SK-N-SH treated with all-trans-retinoic acid at 6 μM for 48 hours (cell line): Measurements from ENCODE around the gene TMEM47.

Experiments
- ATAC-seq: fragments of 200-7000 bp; cut with Tn5 transposase; 3 replicates; pipeline ENCODE4 v1.9.1; 2020; ENCODE audit warnings: mild to moderate bottlenecking, moderate library complexity
- ARNTL ChIP-seq: fragments of 450-650 bp; formaldehyde crosslinking; IDR thresholded peaks from 2 replicates; pipeline ENCODE4 v1.5.0; 2020; ENCODE audit warnings: low read depth, mild to moderate bottlenecking, moderate library complexity, borderline replicate concordance
- CREB5 ChIP-seq: fragments of 250-450 bp; sonication (Bioruptor Pico); IDR thresholded peaks from 2 replicates; pipeline ENCODE4 v1.5.1; 2020; ENCODE audit warnings: low read depth, mild to moderate bottlenecking, moderate library complexity
- CSDC2 ChIP-seq: fragments of 250-450 bp; sonication (Bioruptor Pico); IDR thresholded peaks from 2 replicates; pipeline ENCODE4 v1.5.0; 2020; ENCODE audit warnings: mild to moderate bottlenecking, moderate library complexity
- ESRRG ChIP-seq: fragments of 250-450 bp; sonication (Bioruptor Pico); IDR thresholded peaks from 2 replicates; pipeline ENCODE4 v1.6.1; 2021; ENCODE audit warnings: mild to moderate bottlenecking
- ISL1 ChIP-seq: fragments of 250-450 bp; sonication (Bioruptor Pico); IDR thresholded peaks from 2 replicates; pipeline ENCODE4 v2.1.2; 2022; ENCODE audit warnings: mild to moderate bottlenecking, moderate library complexity
- OSR1 ChIP-seq: fragments of 250-450 bp; sonication (Bioruptor Pico); IDR thresholded peaks from 2 replicates; pipeline ENCODE4 v1.8.0; 2022; ENCODE audit warnings: moderate library complexity, mild to moderate bottlenecking, inconsistent platforms
- PATZ1 ChIP-seq: fragments of 250-450 bp; sonication (Bioruptor Pico); IDR thresholded peaks from 2 replicates; pipeline ENCODE4 v1.8.0; 2020; ENCODE audit warnings: mild to moderate bottlenecking, moderate library complexity, borderline replicate concordance
- POU6F1 ChIP-seq: fragments of 250-450 bp; sonication (Bioruptor Pico); IDR thresholded peaks from 2 replicates; pipeline ENCODE4 v1.8.0; 2021; ENCODE audit warnings: low read depth, mild to moderate bottlenecking, moderate library complexity, borderline replicate concordance
- PPARA ChIP-seq: fragments of 250-450 bp; sonication (Bioruptor Pico); IDR thresholded peaks from 2 replicates; pipeline ENCODE4 v1.5.0; 2020; ENCODE audit warnings: mild to moderate bottlenecking, borderline replicate concordance
- RARB ChIP-seq: fragments of 250-450 bp; sonication (Bioruptor Pico); IDR thresholded peaks from 2 replicates; pipeline ENCODE4 v1.8.0; 2021; ENCODE audit warnings: mild to moderate bottlenecking, moderate library complexity
- SNAI2 ChIP-seq: fragments of 250-450 bp; sonication (Bioruptor Pico); IDR thresholded peaks from 2 replicates; pipeline ENCODE4 v1.5.0; 2020; ENCODE audit warnings: mild to moderate bottlenecking, moderate library complexity
- TCF4 ChIP-seq: fragments of 250-450 bp; sonication (Bioruptor Pico); IDR thresholded peaks from 2 replicates; pipeline ENCODE4 v1.8.0; 2021; ENCODE audit warnings: mild to moderate bottlenecking, moderate library complexity, borderline replicate concordance
- TOX ChIP-seq: fragments of 250-450 bp; sonication (Bioruptor Pico); IDR thresholded peaks from 2 replicates; pipeline ENCODE4 v1.8.0; 2021; ENCODE audit warnings: mild to moderate bottlenecking, moderate library complexity, borderline replicate concordance
- ZC3H10 ChIP-seq: fragments of 250-450 bp; sonication (Bioruptor Pico); IDR thresholded peaks from 2 replicates; pipeline ENCODE4 v1.5.1; 2021; ENCODE audit warnings: mild to moderate bottlenecking, moderate library complexity
- ZFP3 ChIP-seq: fragments of 250-450 bp; sonication (Bioruptor Pico); IDR thresholded peaks from 2 replicates; pipeline ENCODE4 v1.5.0; 2020; ENCODE audit warnings: mild to moderate bottlenecking, moderate library complexity
- ZFP30 ChIP-seq: fragments of 450-650 bp; formaldehyde crosslinking; IDR thresholded peaks from 2 replicates; pipeline ENCODE4 v1.5.0; 2022; ENCODE audit warnings: mild to moderate bottlenecking, moderate library complexity
- ZNF565 ChIP-seq: fragments of 450-650 bp; formaldehyde crosslinking; conservative IDR thresholded peaks from 2 replicates; pipeline ENCODE4 v1.5.0; 2020; ENCODE audit warnings: low read depth, mild to moderate bottlenecking, moderate library complexity
- ZNF70 ChIP-seq: fragments of 450-650 bp; formaldehyde crosslinking; IDR thresholded peaks from 2 replicates; pipeline ENCODE4 v1.5.0; 2020; ENCODE audit warnings: mild to moderate bottlenecking, moderate library complexity
- ZNF8 ChIP-seq: fragments of 450-650 bp; formaldehyde crosslinking; IDR thresholded peaks from 2 replicates; pipeline ENCODE4 v1.5.0; 2020; ENCODE audit warnings: mild to moderate bottlenecking, moderate library complexity
- TF ChIP-seq, protein P1 (sequence below): fragments of 250-450 bp; sonication (Bioruptor Pico); IDR thresholded peaks from 2 replicates; pipeline ENCODE4 v1.5.0; 2020; ENCODE audit warnings: mild to moderate bottlenecking, moderate library complexity
- TF ChIP-seq, protein P2 (sequence below): fragments of 250-450 bp; sonication (Bioruptor Pico); IDR thresholded peaks from 2 replicates; pipeline ENCODE4 v1.5.1; 2021; ENCODE audit warnings: mild to moderate bottlenecking, moderate library complexity

Gene TMEM47

GRCh38 chrX:34657726-34658070 lies 613 bp upstream of the TMEM47 start:
- TF ChIP-seq CSDC2 (CRISPR knock-in tag) (no peak), PPARA (CRISPR knock-in tag) (no peak), CREB5 (CRISPR knock-in tag) (no peak), ZNF565 (CRISPR knock-in tag) (no peak), SNAI2 (no peak), ESRRG (CRISPR knock-in tag) (no peak), PATZ1 (CRISPR knock-in tag) (no peak), OSR1 (CRISPR knock-in tag) (no peak), TOX (CRISPR knock-in tag) (no peak), ARNTL (CRISPR knock-in tag) (no peak), POU6F1 (CRISPR knock-in tag) (no peak), ZFP3 (no peak), RARB (CRISPR knock-in tag) (no peak), TCF4 (CRISPR knock-in tag) (no peak), ISL1 (no peak), ZFP30 (no peak), ZNF8 (CRISPR knock-in tag) (no peak), ZNF70 (no peak)
- TF ChIP-seq, protein P1, sequence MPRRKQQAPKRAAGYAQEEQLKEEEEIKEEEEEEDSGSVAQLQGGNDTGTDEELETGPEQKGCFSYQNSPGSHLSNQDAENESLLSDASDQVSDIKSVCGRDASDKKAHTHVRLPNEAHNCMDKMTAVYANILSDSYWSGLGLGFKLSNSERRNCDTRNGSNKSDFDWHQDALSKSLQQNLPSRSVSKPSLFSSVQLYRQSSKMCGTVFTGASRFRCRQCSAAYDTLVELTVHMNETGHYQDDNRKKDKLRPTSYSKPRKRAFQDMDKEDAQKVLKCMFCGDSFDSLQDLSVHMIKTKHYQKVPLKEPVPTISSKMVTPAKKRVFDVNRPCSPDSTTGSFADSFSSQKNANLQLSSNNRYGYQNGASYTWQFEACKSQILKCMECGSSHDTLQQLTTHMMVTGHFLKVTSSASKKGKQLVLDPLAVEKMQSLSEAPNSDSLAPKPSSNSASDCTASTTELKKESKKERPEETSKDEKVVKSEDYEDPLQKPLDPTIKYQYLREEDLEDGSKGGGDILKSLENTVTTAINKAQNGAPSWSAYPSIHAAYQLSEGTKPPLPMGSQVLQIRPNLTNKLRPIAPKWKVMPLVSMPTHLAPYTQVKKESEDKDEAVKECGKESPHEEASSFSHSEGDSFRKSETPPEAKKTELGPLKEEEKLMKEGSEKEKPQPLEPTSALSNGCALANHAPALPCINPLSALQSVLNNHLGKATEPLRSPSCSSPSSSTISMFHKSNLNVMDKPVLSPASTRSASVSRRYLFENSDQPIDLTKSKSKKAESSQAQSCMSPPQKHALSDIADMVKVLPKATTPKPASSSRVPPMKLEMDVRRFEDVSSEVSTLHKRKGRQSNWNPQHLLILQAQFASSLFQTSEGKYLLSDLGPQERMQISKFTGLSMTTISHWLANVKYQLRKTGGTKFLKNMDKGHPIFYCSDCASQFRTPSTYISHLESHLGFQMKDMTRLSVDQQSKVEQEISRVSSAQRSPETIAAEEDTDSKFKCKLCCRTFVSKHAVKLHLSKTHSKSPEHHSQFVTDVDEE (CRISPR knock-in tag) = no peak
- TF ChIP-seq, protein P2, sequence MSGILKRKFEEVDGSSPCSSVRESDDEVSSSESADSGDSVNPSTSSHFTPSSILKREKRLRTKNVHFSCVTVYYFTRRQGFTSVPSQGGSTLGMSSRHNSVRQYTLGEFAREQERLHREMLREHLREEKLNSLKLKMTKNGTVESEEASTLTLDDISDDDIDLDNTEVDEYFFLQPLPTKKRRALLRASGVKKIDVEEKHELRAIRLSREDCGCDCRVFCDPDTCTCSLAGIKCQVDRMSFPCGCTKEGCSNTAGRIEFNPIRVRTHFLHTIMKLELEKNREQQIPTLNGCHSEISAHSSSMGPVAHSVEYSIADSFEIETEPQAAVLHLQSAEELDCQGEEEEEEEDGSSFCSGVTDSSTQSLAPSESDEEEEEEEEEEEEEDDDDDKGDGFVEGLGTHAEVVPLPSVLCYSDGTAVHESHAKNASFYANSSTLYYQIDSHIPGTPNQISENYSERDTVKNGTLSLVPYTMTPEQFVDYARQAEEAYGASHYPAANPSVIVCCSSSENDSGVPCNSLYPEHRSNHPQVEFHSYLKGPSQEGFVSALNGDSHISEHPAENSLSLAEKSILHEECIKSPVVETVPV (CRISPR knock-in tag) = no peak
- ATAC-seq = no peak

DNA sequence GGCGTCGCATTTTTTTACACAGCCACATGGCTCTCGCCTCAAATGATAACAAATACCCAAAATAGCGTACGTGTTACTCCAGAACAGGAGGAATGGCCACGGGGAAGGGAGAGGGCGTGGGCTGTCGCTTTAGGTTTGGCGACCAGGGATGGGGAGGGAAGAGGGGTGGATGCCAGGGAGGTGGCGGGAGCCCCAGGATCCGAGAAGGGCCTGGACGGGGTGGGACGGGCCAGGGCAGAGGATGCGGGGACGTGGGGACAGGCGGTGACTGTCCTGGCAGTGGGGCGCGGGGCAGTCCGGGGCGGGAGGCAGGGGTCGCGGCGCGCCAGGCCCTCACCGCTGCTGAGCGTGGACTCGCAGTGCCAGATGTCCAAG lies 631 bp downstream of the TMEM47 start:
- ATAC-seq = no peak
- TF ChIP-seq PPARA (CRISPR knock-in tag) = no peak
- TF ChIP-seq OSR1 (CRISPR knock-in tag) = no peak
- no peak for TF ChIP-seq ZFP30
- TF ChIP-seq CSDC2 (CRISPR knock-in tag) = no peak
- no peak for TF ChIP-seq ZC3H10 (CRISPR knock-in tag)
- no peak for TF ChIP-seq TOX (CRISPR knock-in tag)
- TF ChIP-seq ZNF70 = no peak
- no peak for TF ChIP-seq ESRRG (CRISPR knock-in tag)
- TF ChIP-seq, protein P2 (CRISPR knock-in tag) = no peak
- TF ChIP-seq POU6F1 (CRISPR knock-in tag) = no peak
- no peak for TF ChIP-seq CREB5 (CRISPR knock-in tag)
- no peak for TF ChIP-seq TCF4 (CRISPR knock-in tag)
